Osteocyte (in vitro differentiated cells): ENCODE measurements around the gene FKBP6. TPM values are rescaled to one million over a fixed set of nuclear protein-coding genes. Genes with fewer than 3 reads are reported as not detected.
"Not testable (repeated sequence)": the region's sequence is repeated elsewhere in the genome, so short reads cannot be mapped to it uniquely, and the experiment has no call there.

ENCODE experiments used
- DNase-seq: peaks from one replicate; pipeline ENCODE4 v3.0.0; 2021; ENCODE audit warnings: mixed read lengths; ENCODE audit not compliant: unreplicated experiment; ENCODE audit errors: extremely low spot score
- H3K27ac Mint-ChIP-seq: one replicate; pipeline ENCODE4 v1.8.0; 2021; ENCODE audit warnings: mild to moderate bottlenecking, mixed read lengths; ENCODE audit not compliant: unreplicated experiment
- H3K27me3 Mint-ChIP-seq: one replicate; pipeline ENCODE4 v1.8.0; 2021; ENCODE audit warnings: mixed read lengths; ENCODE audit not compliant: unreplicated experiment
- H3K36me3 Mint-ChIP-seq: one replicate; pipeline ENCODE4 v1.8.0; 2021; ENCODE audit warnings: mixed read lengths; ENCODE audit not compliant: unreplicated experiment
- H3K4me1 Mint-ChIP-seq: one replicate; pipeline ENCODE4 v1.8.0; 2021; ENCODE audit warnings: mixed read lengths; ENCODE audit not compliant: unreplicated experiment
- H3K4me3 Mint-ChIP-seq: one replicate; pipeline ENCODE4 v1.8.0; 2021; ENCODE audit warnings: mild to moderate bottlenecking, moderate library complexity, mixed read lengths; ENCODE audit not compliant: unreplicated experiment
- H3K9me3 Mint-ChIP-seq: one replicate; pipeline ENCODE4 v1.8.0; 2021; ENCODE audit warnings: mixed read lengths; ENCODE audit not compliant: unreplicated experiment
- total RNA-seq: library from RNA; stranded (reverse); gene quantifications from 2 replicates; pipeline ENCODE4 v1.2.1, GENCODE V29; 2021
- TF ChIP-seq, protein P1 (sequence below): fragments of 200-600 bp; sonication (generic); IDR thresholded peaks from 2 replicates; pipeline ENCODE4 v1.5.0; 2021; ENCODE audit warnings: antibody characterized with exemption, mild to moderate bottlenecking, moderate library complexity

The FKBP6 gene
- total RNA-seq, 1 donor from 2014 or later = not detected

DNA sequence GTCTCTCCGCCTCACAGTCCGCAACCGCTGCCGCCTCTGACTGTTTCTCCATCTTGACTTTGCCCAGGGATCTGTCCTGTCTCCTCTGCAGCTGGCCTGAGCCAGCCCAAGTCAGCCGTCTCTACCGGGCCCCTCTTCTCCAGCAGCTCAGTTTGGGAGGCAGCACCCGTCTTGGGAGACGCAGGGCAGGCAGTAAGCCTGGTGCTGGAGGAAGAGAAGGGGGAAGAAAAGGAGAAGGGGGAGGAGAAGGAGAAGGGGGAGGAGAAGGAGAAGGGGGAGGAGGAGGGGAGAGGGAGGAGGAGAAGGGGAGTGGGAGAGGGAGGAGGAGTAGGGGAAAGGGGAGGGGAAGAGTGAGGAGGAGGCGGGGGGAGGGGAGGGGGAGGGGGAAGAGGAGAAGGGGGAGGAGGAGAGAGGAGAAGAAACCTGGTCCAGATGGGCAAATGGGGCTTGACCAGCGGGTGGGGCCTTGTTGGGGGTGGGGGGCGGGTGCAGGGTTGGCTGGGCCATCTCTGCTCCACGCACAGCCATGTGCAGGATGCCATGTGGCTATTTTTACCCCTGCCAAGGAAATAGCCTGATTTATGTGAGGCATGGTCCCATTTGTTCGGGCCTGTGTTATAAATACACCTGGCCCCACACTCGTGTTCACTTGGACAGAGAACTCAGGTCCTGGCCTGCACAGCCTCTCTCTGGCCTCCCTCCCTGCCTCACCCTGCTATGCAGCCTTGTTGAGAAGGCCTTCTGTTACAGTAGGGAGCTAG, 69.7 kb downstream of the FKBP6 start:
- no peak overlapping the region for H3K4me3 Mint-ChIP-seq
- no peaks in the 10 kb centered on the region for H3K9me3 Mint-ChIP-seq
- no peak for DNase-seq
- H3K36me3 Mint-ChIP-seq = no peaks in the 10 kb centered on the region
- TF ChIP-seq, protein P1, sequence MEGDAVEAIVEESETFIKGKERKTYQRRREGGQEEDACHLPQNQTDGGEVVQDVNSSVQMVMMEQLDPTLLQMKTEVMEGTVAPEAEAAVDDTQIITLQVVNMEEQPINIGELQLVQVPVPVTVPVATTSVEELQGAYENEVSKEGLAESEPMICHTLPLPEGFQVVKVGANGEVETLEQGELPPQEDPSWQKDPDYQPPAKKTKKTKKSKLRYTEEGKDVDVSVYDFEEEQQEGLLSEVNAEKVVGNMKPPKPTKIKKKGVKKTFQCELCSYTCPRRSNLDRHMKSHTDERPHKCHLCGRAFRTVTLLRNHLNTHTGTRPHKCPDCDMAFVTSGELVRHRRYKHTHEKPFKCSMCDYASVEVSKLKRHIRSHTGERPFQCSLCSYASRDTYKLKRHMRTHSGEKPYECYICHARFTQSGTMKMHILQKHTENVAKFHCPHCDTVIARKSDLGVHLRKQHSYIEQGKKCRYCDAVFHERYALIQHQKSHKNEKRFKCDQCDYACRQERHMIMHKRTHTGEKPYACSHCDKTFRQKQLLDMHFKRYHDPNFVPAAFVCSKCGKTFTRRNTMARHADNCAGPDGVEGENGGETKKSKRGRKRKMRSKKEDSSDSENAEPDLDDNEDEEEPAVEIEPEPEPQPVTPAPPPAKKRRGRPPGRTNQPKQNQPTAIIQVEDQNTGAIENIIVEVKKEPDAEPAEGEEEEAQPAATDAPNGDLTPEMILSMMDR = no peak
- H3K27ac Mint-ChIP-seq = no peak overlapping the region
- H3K27me3 Mint-ChIP-seq = peaks cover 10% of the 10 kb centered on the region
- no peaks in the 10 kb centered on the region for H3K4me1 Mint-ChIP-seq

DNA sequence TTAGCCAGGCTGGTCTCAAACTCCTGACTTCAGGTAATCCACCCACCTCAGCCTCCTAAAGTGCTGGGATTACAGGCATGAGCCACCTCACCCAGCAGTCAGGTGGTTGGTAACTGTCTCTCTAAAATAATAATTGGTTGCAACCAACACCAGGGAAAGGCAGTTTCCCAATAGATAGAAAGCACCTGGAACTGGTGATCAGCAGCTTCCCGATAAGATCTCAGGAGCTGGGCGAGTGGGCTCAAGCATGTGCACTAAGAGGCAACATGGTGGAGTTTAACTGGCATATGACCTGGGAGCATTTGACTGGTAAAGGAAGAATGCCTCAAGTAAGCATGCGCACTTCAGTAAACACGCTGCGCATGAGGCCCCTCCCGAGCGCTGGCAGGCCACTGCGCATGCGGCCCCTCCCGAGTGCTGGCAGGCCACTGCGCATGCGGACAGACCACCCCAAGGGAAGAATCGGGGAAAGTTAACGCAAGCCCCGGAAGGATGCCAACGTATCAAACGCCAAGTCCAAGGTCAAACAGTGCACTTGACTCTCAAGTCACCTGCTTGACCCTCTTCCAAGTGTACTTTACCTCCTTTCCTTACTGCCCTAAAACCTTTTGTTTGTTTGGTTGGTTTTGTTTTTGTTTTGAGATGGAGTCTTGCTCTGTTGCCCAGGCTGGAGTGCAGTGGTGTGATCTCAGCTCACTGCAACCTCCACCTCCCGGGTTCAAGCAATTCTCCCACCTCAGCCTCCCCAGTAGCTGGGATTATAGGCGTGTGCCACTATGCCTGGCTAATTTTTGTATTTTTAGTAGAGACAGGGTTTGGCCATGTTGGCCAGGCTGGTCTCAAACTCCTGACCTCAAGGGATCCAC, 71.5 kb downstream of the FKBP6 start:
- not testable (repeated sequence) for H3K27ac Mint-ChIP-seq, H3K27me3 Mint-ChIP-seq, H3K36me3 Mint-ChIP-seq, H3K9me3 Mint-ChIP-seq, H3K4me3 Mint-ChIP-seq, DNase-seq, H3K4me1 Mint-ChIP-seq

DNA sequence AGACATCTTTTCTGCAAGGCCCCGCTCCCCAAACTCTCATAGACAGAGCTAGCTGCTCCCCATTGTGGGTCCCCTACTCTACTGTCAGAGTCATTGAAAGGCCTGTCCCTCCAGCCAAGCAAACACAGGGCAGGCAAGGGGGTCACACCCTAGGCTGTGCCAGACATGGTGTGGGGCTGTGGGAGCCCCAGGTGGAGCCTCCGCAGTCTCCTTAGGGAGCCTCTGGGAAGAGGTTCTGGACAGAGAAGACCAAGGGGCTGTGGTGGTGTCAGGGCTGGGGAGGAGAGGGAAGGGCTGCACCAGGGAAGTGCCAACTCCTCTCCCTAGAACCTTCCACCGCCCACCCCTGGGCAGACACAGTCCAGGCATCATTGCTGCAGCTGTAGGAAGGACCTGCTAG, 76.9 kb downstream of the FKBP6 start:
- H3K9me3 Mint-ChIP-seq, H3K27me3 Mint-ChIP-seq, H3K4me3 Mint-ChIP-seq, DNase-seq, H3K4me1 Mint-ChIP-seq, H3K36me3 Mint-ChIP-seq, H3K27ac Mint-ChIP-seq: not testable (repeated sequence)

Other genes starting within 250 kb of the FKBP6 start
- not detected in 2 replicates for gene SPDYE9, start 242.1 kb upstream of the FKBP6 start, total RNA-seq
- 16.8 and 22.6 TPM in 2 replicates for gene NSUN5, start 19.3 kb upstream of the FKBP6 start, total RNA-seq
- not detected in 2 replicates for gene TRIM50, start 79 bp upstream of the FKBP6 start, total RNA-seq
- 1.8 and 1.9 TPM in 2 replicates for gene FZD9, start 105.6 kb downstream of the FKBP6 start, total RNA-seq
- gene BAZ1B, start 194.1 kb downstream of the FKBP6 start, total RNA-seq = 80.7 and 86.6 TPM in 2 replicates
- 37.4 and 41.8 TPM in 2 replicates for gene BCL7B, start 229.5 kb downstream of the FKBP6 start, total RNA-seq